Erythroblast (primary cell): ENCODE measurements around the gene PPP1R13B.

Experiments
- GATA1 ChIP-seq: IDR thresholded peaks from 2 replicates; pipeline ENCODE4 v1.6.1; 2011; ENCODE audit warnings: low read depth, mild to moderate bottlenecking, control low read depth, low read length, moderate library complexity
- POLR2A ChIP-seq: IDR thresholded peaks from 2 replicates; pipeline ENCODE4 v1.6.1; 2011; ENCODE audit warnings: mild to moderate bottlenecking, low read length

DNA sequence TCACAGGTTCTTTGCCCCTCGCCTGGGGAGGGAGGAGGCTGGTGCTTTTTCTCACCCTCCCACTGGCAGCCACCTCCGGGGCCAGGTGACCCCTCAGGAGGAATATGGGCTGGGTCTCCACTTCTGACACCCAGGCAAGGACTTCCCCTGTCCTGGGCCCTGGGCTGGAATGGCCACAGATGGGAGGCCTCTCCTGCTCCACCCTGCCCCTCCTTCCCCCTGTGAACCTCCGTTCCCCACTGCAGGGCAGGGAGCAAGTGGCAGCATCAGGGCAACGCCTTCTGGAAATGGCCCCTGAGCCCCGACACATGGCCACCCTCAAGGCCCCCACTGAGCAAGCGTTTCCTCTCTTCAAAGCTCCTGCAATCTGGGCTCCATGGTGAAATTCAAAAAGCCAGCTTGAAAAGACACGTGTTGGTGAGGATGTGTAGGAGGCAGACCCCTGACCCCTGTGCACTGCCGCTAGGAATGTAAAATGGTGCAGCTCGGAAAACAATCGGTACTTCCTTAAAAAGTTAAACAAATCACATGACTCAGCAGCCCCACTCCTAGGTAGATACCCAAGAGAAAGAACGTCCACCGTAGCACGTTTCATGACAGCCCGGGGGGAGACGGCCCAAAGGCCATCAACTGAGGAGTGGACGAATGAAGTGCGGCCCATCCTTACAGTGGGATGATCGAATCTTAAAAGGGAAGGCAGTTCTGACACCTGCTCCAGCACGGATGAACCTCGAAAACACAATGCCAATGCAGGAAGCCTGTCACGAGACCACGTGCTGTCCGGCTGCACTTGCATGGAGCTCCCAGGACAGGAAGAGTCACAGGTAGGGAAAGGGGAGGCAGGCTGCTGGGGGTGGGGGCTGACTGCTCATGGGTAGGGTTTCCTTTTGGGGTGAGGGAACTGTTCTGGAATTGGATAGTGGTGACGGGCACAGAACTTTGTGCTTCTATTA is 143.7 kb downstream of the PPP1R13B start:
- no peak for TF ChIP-seq POLR2A
- TF ChIP-seq GATA1: no peak
